ENCODE results near the gene VDR.

DNA sequence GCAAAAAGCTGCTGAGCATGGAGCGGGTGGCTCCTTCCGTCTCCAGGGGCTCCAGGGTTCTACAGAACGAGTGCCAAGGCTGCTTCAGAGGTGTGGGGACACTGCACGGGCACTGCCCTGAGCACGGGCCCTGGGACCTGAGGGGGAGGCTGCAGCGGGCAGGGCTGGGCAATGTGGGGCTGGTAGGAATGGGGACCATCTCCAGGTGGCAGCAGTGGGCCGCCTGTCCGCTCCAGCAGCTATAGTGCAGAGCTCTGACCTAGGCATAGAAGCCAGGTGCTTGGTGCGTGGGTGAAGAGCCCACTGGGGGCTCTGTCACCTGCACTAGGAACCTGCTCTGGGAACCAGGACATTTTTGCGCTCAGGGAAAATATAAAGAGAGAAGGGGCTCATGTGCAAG, 107.4 kb downstream of the VDR start:
- no peak for TF ChIP-seq ZFP30 (CRISPR knock-in tag; IDR thresholded peaks at IDR 0.05)
- no peak for TF ChIP-seq RARB (CRISPR knock-in tag; IDR thresholded peaks at IDR 0.05)
- no peak for TF ChIP-seq TCF4 (CRISPR knock-in tag; IDR thresholded peaks at IDR 0.05; ENCODE audit: borderline replicate concordance)
